H1 (cell line): Measurements from ENCODE around the gene FANCD2OS. TPM values are rescaled to one million over a fixed set of nuclear protein-coding genes. Genes with fewer than 3 reads are reported as not detected.

Source experiments
- FOSL1 ChIP-seq: IDR thresholded peaks from 2 replicates; pipeline ENCODE4 v1.6.1; 2011; ENCODE audit warnings: mild to moderate bottlenecking, low read depth, low read length, moderate library complexity; ENCODE audit not compliant: insufficient read depth
- SAP30 ChIP-seq: fragments of 300-600 bp; sonication (generic); IDR thresholded peaks from 2 replicates; pipeline ENCODE4 v1.7.1; 2012; ENCODE audit warnings: low read length, moderate library complexity, mild to moderate bottlenecking, inconsistent platforms; ENCODE audit not compliant: insufficient read depth, insufficient replicate concordance
- polyA plus RNA-seq, 7 experiments: library from polyadenylated mRNA; depleted of rRNA in 3 of 7; stranded (reverse) in 5 of 7; unstranded in 2 of 7; fragments of >200 nt in 5 of 7; fragments of 200-250 nt in 2 of 7; gene quantifications; 1 replicate in 5 of 7; 2 replicates in 1 of 7; 4 replicates in 1 of 7; pipeline versions ENCODE4 v1.2.1 to v1.2.3, GENCODE V29; 2011 to 2013; ENCODE audit warnings: missing spikeins in 2 of 7, mixed read lengths in 2 of 7
- total RNA-seq: library from RNA; stranded (reverse); fragmentation: NEBNext Ultra II Directional; extraction: Animal tissue kit (Norgen Biotek cat#: 25700); gene quantifications from 2 replicates; pipeline ENCODE4 v1.2.1, GENCODE V29; 2021
- TF ChIP-seq, protein P1 (sequence below): fragments of 300-600 bp; sonication (generic); IDR thresholded peaks from 2 replicates; pipeline ENCODE4 v1.7.1; 2012; ENCODE audit warnings: low read length, moderate library complexity, mild to moderate bottlenecking, inconsistent platforms; ENCODE audit not compliant: insufficient replicate concordance

Gene FANCD2OS
- total and polyA plus RNA-seq, 2 of the 8 experiments (the other 6 are each of a cell fraction or from before 2014, with no cell fraction given): not detected

DNA sequence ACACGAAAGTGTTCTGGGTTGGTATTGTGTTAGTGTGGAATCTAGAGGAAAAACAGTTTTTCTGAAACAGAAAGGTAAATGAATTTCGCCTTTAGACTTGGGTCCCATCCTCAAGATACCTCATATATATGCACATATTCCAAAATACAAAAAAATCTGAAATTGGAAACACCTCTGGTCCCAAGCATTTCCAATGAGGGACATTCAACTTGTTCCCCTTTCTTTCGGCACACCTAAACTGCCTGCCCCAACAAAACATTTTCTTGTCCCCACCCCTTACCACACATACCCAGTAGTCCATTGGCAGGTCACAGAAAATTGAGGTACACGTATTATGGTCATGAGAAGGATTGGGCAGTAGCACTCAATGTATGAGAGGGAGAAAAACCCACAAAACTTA is 47.6 kb upstream of the FANCD2OS start (continued):
- TF ChIP-seq, protein P1, sequence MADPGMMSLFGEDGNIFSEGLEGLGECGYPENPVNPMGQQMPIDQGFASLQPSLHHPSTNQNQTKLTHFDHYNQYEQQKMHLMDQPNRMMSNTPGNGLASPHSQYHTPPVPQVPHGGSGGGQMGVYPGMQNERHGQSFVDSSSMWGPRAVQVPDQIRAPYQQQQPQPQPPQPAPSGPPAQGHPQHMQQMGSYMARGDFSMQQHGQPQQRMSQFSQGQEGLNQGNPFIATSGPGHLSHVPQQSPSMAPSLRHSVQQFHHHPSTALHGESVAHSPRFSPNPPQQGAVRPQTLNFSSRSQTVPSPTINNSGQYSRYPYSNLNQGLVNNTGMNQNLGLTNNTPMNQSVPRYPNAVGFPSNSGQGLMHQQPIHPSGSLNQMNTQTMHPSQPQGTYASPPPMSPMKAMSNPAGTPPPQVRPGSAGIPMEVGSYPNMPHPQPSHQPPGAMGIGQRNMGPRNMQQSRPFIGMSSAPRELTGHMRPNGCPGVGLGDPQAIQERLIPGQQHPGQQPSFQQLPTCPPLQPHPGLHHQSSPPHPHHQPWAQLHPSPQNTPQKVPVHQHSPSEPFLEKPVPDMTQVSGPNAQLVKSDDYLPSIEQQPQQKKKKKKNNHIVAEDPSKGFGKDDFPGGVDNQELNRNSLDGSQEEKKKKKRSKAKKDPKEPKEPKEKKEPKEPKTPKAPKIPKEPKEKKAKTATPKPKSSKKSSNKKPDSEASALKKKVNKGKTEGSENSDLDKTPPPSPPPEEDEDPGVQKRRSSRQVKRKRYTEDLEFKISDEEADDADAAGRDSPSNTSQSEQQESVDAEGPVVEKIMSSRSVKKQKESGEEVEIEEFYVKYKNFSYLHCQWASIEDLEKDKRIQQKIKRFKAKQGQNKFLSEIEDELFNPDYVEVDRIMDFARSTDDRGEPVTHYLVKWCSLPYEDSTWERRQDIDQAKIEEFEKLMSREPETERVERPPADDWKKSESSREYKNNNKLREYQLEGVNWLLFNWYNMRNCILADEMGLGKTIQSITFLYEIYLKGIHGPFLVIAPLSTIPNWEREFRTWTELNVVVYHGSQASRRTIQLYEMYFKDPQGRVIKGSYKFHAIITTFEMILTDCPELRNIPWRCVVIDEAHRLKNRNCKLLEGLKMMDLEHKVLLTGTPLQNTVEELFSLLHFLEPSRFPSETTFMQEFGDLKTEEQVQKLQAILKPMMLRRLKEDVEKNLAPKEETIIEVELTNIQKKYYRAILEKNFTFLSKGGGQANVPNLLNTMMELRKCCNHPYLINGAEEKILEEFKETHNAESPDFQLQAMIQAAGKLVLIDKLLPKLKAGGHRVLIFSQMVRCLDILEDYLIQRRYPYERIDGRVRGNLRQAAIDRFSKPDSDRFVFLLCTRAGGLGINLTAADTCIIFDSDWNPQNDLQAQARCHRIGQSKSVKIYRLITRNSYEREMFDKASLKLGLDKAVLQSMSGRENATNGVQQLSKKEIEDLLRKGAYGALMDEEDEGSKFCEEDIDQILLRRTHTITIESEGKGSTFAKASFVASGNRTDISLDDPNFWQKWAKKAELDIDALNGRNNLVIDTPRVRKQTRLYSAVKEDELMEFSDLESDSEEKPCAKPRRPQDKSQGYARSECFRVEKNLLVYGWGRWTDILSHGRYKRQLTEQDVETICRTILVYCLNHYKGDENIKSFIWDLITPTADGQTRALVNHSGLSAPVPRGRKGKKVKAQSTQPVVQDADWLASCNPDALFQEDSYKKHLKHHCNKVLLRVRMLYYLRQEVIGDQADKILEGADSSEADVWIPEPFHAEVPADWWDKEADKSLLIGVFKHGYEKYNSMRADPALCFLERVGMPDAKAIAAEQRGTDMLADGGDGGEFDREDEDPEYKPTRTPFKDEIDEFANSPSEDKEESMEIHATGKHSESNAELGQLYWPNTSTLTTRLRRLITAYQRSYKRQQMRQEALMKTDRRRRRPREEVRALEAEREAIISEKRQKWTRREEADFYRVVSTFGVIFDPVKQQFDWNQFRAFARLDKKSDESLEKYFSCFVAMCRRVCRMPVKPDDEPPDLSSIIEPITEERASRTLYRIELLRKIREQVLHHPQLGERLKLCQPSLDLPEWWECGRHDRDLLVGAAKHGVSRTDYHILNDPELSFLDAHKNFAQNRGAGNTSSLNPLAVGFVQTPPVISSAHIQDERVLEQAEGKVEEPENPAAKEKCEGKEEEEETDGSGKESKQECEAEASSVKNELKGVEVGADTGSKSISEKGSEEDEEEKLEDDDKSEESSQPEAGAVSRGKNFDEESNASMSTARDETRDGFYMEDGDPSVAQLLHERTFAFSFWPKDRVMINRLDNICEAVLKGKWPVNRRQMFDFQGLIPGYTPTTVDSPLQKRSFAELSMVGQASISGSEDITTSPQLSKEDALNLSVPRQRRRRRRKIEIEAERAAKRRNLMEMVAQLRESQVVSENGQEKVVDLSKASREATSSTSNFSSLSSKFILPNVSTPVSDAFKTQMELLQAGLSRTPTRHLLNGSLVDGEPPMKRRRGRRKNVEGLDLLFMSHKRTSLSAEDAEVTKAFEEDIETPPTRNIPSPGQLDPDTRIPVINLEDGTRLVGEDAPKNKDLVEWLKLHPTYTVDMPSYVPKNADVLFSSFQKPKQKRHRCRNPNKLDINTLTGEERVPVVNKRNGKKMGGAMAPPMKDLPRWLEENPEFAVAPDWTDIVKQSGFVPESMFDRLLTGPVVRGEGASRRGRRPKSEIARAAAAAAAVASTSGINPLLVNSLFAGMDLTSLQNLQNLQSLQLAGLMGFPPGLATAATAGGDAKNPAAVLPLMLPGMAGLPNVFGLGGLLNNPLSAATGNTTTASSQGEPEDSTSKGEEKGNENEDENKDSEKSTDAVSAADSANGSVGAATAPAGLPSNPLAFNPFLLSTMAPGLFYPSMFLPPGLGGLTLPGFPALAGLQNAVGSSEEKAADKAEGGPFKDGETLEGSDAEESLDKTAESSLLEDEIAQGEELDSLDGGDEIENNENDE: no peak
- TF ChIP-seq SAP30 (no peak), FOSL1 (no peak)
